ENCODE measurements around the gene HBB.

HBB gene

DNA sequence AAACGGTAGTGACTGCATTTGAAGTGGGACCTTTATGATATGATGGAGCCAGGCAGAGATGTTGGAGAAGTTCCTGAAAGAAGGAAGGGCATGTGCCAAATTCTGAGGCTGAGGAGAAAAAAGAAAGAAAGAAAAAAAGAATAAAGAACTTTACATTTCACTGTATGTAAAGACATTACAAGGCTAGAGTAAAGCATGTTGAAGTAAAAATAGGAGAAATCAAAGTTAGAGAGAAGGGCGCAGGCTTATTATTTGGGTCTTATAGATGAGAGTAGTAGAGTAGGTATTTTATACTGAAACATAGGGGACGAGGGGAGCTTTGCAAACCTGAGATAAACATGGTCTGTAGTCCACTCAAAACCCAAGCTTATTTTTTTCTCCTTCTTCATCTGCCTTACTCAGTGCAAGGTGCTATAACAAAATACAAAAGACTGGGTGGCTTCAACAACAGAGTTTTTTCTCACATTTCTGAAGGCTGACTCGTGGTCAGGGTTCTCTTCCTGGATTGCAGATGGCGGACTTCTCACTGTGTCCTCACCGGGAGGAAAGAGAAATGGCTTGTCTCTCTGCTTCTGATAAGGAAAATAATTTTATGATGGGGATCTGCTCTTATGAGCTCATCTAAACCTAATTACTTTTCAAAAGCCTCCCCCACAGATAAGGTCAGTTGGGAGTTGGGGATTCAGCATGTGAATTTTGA, 20.1 kb upstream of the HBB start:
- DNase-seq: no peak

DNA sequence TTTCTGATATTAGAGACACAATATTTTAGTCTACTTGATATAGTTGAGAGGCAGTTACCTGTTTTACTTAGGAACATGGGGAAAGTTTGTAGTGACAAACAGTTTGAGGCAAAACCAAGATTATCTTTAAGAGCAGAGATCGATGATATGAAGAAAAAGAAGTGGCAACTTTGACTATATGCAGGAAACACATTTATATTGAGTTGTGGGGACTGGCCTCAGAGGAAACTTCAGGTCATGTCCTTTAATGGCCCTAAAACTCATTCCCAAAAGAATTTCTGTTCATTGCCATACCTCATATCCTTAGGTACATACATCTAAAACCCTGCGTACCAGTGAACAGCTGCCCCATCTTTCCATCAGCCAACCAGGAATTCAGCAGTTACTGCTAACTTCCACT, 18.3 kb upstream of the HBB start:
- no peak for DNase-seq

DNA sequence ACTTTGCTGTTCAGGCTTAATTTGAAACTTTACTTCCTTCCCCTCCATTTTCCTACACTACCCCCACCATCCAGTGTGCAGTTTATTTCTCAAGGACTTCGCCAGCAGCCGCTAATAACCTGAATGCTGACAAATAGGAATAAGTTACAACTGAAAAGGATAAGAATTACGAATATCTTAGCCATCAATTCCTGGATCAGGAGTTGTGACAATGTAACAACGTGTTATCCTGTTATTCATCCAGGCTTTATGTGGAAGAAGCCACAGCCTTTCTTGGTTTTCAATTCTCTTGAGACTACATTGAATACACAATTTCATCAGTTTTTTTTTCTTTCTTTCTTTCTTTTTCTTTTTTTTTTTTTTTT, 16.9 kb upstream of the HBB start:
- DNase-seq: no peak

DNA sequence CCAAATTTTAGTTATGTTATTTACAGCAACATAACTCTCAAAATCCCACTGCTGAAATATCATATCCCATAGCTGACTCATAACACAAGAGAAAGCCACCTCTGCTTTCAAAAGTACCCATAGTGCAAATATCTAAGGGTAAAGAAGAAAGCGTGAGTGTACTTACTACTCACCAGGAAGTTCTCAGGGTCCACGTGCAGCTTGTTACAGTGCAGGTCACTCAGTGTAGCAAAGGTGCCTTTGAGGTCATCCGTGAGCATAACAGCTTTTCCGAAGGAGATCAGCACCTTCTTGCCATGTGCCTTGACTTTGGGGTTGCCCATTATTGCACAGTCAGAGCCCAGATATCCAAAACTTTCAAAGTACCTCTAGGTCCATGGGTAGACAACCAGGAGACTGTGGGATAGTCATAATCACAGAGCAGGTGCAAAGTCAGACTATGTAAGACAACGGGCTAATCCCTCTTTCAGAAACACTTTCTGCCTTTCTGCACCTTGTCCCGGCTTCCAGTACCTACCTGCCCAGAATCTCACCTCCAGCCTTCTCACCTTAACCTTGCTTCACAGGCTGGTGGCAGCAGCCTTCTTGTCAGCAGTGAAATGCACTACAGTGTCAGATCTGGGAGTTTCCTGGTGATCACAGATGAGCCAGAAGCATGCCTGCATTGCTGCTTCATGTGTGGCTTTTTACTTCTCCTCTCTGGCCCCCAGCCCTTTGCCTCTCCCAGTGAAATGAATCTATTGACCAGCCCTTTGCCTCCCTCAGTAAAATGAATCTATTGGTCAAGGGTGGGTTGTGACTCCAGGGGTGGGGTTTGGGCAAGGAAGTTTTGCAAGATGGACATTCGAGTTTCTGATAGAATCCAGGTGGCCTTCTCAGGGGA, 16.3 kb upstream of the HBB start:
- no peak for DNase-seq

DNA sequence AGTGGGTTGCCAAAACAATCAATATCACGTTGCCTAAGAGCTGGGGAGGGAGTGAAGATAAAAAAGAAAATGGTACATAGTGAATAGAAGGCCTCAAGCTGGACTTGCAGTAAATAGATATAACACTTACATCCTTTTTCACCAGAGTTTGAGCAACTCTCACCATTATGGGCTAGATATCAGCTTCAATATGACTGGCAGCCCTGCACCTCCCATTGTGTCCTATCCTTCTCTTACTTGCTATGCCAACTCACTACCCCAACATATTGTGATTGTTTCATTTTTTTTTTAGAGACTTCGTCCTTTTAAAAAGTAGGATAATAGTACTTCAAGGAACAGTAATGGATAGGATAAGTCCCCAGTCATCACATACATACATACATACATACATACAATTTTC, 15.3 kb upstream of the HBB start:
- no peak for DNase-seq

DNA sequence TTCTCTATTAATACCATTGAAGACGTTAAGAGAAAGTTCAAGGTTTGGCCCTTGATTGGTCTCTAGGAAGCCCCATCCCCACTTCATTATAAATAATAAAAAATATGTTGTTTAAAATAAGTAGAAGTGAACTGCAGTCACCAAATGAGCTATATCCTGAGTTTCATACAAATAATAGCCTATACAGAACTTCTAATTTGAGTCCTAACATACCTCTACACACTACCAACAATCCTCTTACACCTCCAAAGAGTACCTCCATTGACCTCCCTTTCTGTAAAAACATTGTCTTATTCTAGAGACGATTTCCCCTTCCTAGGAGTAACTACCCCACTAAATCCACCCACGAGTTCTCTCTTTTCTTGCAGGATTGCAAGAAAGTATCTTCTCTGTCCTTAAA, 14.6 kb upstream of the HBB start:
- no peak for DNase-seq

DNA sequence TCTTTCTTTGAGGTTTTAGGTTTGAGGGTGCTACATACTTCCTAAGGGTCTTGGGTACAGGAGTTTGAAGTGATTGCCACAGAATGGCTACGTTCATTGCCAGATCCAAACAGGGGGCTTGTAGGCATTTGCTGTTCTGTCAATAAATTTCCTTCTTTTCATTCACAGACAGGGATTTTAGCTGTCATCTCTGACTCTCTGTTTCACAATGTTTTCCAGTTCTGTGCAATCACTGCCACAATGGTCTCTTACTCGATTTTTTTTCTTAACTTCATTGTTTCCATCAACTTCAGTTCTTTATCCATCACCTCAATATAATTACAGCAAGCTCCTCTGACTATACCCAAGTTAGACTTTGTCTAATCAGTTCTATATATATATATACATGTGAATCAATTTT, 13.6 kb upstream of the HBB start:
- no peak for DNase-seq

DNA sequence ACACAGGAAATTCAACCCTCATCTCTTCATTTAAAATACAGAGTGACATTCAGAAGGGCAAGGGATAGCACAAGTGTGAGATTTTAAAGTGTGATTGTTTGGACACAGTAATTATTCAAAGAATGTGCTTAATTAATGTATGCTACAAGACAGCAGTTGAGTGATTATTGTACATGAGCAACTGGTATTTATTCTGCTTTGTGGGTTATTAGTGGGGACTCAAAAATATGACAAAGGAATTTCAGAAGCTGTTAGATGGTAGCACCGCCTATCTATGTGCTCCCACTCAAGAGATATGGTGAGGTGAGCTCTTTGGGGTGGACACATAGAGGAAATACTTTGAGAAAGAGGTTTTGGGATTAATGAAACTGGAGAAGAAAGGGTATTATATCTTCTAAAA, 13.2 kb upstream of the HBB start:
- no peak for DNase-seq

DNA sequence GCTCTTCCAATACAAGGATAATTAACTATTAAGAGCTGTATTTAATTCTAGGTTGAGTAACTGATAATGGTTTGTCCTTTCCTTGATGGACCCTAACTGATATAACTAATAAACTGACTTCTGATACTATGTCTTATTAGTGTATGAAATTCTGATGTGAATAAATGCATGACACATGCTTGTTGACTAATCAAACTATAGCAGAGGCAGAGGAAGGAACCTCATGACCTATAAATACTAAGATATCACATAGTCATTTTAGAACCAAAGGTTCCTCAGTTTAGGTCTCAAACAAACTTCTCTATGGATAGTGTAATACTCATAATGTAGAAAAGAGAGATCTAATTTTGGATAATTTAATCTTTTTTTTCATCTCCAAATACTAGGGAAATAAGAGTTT, 12.2 kb upstream of the HBB start:
- DNase-seq: no peak

DNA sequence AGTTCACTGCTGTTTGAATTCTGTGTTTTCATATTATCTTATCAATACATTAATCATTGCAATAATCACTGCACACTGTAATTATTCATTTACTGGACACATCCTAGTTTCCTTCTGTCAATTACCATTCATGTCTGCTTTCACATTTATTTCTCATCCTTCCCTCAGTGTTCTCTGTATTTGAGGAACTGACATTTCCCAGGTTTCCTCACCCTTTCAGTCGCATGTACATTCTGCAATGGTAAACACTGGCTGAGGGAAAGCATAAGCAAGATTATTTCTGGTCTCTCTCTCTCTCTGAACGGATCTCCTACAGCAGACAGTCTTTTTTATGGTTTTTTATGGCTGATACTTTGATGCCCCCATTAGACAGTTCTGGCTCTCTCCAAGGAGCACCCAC, 11.6 kb upstream of the HBB start:
- no peak for DNase-seq

DNA sequence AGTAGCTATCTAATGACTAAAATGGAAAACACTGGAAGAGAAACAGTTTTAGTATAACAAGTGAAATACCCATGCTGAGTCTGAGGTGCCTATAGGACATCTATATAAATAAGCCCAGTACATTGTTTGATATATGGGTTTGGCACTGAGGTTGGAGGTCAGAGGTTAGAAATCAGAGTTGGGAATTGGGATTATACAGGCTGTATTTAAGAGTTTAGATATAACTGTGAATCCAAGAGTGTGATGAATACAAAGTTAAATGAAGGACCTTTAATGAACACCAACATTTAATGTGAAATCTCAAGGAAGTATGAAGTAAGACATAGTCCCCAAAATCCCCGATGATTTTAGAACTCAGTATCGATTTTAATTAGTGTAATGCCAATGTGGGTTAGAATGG, 10.5 kb upstream of the HBB start:
- no peak for DNase-seq

DNA sequence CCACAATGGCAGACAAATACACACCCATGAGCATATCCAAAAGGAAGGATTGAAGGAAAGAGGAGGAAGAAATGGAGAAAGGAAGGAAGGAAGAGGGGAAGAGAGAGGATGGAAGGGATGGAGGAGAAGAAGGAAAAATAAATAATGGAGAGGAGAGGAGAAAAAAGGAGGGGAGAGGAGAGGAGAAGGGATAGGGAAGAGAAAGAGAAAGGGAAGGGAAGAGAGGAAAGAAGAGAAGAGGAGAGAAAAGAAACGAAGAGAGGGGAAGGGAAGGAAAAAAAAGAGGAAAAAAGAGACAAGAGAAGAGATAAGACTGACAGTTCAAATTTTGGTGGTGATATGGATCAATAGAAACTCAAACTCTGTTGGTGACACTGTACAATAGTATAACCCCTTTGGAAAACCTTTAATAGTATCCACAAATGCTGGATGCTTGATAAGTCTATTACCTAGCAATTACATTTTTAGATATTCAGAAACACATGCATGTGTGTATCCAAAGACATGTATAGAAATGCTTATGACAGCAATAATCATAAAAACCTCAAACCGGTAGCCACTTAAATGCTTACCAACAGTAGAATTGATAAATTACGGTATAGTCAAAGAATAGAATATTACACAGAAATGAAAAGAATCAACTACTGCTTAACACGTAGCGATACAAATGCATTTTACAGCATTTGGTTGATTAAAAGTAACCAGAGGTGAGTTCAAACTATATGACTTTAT, 8.7 kb upstream of the HBB start:
- no peak for DNase-seq

DNA sequence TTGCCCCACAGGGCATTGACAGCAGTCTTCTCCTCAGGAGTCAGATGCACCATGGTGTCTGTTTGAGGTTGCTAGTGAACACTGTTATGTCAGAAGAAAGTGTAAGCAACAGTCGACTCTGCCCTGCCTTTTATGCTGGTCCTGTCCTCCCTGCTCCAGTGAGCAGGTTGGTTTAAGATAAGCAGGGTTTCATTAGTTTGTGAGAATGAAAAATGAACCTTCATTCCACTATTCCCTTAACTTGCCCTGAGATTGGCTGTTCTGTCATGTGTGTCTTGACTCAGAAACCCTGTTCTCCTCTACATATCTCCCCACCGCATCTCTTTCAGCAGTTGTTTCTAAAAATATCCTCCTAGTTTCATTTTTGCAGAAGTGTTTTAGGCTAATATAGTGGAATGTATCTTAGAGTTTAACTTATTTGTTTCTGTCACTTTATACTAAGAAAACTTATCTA, 7.5 kb upstream of the HBB start, which contains the start of gene HBD:
Gene HBD (minus strand): TSS at position 103 of the 454 bp plus-strand sequence. CDS start 50 bp downstream, at position 53.
- no peak for DNase-seq

DNA sequence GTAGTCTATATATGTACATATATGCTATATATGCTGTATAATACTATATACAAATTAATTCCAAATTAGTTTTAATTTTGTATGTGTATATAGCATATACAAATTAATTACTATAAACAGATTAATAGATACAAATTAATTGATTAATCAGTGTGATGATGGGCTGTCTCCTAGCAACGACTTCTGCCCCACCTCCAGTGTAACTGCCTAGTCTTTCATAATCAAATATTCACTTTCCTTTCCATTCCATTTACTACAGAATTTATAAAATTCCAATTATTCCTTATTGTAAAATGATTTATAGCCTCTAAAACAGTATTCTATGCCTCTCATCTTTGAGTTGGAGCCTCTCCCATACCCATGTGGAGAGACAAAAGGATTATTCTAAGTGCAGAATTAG, 6.4 kb upstream of the HBB start:
- DNase-seq: no peak

DNA sequence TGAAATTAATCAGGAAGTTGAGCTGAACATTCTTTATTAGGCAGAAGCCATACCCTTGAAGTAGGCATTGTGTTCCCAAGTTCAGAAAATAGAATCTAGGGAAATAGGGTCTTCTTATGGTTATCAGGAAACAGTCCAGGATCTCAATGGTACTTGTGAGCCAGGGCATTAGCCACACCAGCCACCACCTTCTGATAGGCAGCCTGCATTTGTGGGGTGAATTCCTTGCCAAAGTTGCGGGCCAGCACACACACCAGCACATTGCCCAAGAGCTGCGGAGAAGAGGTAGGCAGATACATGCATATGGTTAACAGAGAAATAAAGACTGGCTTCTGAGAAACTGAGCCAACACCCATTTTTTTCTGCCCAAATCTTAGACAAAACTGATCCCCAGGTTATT, 6.0 kb upstream of the HBB start:
- no peak for DNase-seq

DNA sequence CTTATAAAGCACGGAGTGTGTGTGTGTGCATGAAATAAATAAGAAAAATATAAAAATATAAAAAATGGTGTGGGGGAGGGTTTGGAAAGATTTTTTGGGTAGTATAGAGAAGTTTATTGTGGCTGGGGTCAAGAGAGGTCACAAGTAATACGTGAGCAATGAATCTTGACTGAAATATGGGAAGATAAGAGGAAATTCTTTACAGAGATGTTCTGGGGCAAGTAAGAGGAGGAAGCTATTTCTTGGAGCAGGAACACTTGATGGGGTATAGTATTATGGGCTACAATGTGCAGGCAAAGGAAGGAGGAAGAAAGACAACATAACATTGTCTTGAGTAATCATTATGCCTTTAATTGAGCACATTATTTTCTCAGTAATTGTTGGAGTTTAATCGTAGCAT, 5.3 kb upstream of the HBB start:
- DNase-seq: no peak

DNA sequence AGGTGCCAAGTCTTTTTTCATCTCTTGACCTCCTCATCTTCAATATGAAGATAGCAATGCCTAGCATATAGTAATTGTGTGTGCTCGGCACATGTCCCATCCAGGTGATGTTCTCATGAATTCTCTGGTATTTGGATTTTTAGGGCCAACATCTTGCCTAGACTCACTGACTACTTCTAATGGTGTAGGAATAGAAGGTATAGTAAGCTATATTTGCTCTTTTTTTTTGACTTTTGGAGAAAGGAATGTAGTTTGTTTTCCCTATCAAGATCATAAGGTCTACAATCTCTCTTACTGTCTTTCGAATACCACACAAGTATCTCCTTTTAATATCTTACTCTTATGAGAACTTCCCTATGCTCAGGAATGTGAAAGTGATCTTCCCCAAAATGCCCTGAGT, 4.2 kb upstream of the HBB start:
- no peak for DNase-seq

DNA sequence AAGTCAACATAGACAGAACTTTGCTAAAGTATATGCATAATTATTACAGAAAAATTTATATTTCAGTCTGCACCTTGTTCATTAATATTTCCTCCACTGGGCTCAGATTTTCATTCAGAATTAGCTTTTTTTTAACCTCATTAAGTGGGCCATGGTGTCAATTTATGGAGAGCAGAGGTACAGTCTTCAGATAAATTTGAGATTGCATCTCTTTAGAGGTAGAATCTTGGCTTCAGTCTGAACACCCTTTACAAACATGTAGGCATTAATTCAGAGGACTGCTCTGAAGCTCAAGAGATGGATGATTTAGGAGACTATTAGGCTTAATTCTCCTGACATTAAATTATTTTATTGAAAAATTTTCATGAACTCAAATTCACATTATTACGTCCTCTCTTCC, 3.4 kb upstream of the HBB start:
- no peak for DNase-seq

DNA sequence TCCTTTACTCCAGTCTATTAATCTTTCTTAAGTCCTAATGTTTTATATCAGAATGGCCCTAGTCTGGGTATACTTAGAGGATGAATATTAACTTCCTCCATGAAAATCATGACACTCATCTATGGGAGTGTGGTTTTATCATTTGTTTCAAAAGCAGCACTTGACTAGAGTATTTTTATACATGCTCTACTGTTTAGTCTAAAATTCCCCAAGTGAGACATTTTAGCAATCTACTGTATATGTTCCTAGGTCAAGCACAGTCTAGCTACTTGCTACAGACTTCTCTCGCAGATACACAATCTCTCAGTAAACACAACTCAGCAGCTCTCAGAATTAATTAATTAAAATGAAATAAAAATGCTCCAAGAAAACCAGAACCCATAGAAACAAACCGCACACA, 2.9 kb upstream of the HBB start:
- DNase-seq: no peak

DNA sequence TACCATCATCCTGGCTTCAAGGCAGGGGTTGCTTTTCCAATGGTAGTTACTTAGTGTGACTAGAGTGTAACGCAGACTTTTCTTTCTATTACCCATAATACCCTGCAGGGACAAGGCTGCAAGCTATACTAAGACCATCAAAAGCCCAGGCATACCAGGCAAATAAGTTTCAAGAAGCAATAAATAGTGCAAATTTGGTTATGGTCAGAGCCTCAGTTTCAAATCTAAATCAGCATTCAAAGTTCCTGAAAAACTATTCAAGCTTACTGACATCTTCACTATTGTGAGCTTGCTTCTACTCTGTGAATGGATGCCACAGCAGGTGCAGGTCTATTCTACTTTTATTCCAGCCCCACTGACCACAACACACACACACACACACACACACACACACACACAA, 2.5 kb upstream of the HBB start:
- DNase-seq: no peak

DNA sequence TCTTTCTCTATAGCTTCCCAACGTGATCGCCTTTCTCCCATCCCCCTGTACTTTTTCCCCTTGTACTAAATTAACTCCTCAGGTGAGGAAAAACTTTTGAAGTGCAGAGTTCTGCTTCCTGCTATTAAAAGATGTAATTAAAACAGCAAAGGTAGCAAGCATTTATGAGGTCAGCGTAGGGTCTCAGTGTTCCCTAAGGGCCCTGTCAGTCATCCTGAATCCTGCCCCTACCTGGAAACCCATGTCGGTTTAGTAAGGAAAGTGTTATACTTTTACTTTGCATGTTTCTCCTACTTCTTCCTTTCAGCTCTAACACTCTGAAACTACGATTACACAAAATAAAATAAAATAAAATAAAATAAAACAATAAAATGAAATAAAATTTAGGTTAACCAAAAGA, 1.3 kb upstream of the HBB start:
- DNase-seq: no peak

DNA sequence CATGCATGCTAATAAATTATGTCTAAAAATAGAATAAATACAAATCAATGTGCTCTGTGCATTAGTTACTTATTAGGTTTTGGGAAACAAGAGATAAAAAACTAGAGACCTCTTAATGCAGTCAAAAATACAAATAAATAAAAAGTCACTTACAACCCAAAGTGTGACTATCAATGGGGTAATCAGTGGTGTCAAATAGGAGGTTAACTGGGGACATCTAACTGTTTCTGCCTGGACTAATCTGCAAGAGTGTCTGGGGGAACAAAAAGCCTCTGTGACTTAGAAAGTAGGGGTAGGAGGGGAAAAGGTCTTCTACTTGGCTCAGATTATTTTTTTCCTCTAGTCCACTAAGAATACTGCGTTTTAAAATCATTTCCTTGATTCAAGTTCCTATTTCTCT, 810 bp upstream of the HBB start:
- no peak for DNase-seq

DNA sequence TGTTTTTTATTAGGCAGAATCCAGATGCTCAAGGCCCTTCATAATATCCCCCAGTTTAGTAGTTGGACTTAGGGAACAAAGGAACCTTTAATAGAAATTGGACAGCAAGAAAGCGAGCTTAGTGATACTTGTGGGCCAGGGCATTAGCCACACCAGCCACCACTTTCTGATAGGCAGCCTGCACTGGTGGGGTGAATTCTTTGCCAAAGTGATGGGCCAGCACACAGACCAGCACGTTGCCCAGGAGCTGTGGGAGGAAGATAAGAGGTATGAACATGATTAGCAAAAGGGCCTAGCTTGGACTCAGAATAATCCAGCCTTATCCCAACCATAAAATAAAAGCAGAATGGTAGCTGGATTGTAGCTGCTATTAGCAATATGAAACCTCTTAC, 1.4 kb downstream of the HBB start:
- no peak for DNase-seq

All from DMS79 (cell line).